HepG2 (cell line): ENCODE results near the gene ZNF302. TPM values are rescaled to one million over a fixed set of nuclear protein-coding genes. Genes with fewer than 3 reads are reported as not detected.

Experiments used
- ARNT2 ChIP-seq: sonication (generic); formaldehyde crosslinking; IDR thresholded peaks from 2 replicates; pipeline ENCODE4 v1.8.0; 2022; ENCODE audit warnings: mild to moderate bottlenecking, low read depth, missing genetic modification reagents, moderate library complexity
- ATF3 ChIP-seq: sonication (generic); formaldehyde crosslinking; IDR thresholded peaks from 2 replicates; pipeline ENCODE4 v1.4.0; 2020; ENCODE audit warnings: missing genetic modification reagents
- CAMTA2 ChIP-seq: sonication (generic); formaldehyde crosslinking; IDR thresholded peaks from 2 replicates; pipeline ENCODE4 v1.4.0; 2020; ENCODE audit warnings: mild to moderate bottlenecking, missing genetic modification reagents, borderline replicate concordance
- CCDC6 ChIP-seq: sonication (generic); formaldehyde crosslinking; IDR thresholded peaks from 2 replicates; pipeline ENCODE4 v1.8.1; 2022; ENCODE audit warnings: mild to moderate bottlenecking, missing genetic modification reagents, moderate library complexity
- CENPX ChIP-seq: sonication (generic); formaldehyde crosslinking; IDR thresholded peaks from 2 replicates; pipeline ENCODE4 v1.9.0; 2021; ENCODE audit warnings: mild to moderate bottlenecking, missing genetic modification reagents, moderate library complexity
- KLF15 ChIP-seq: sonication (generic); formaldehyde crosslinking; IDR thresholded peaks from 2 replicates; pipeline ENCODE4 v1.8.1; 2023; ENCODE audit warnings: borderline replicate concordance, mild to moderate bottlenecking, inconsistent platforms, missing genetic modification reagents, mixed read lengths
- MAFF ChIP-seq: IDR thresholded peaks from 2 replicates; pipeline ENCODE4 v1.6.1; 2011; ENCODE audit warnings: low read depth, low read length, improper control_type of control experiment
- MAZ ChIP-seq, 2 experiments: sonication (generic) in 1 of 2; formaldehyde crosslinking in 1 of 2; IDR thresholded peaks; 2 replicates each; pipeline versions ENCODE4 v1.5.0 to v1.6.1; 2012 to 2020; ENCODE audit warnings: low read depth in 2 of 2, mild to moderate bottlenecking in 2 of 2, borderline replicate concordance in 1 of 2, improper control_type of control experiment in 1 of 2, low read length in 1 of 2, missing genetic modification reagents in 1 of 2, moderate library complexity in 1 of 2
- MYC ChIP-seq: sonication (generic); formaldehyde crosslinking; IDR thresholded peaks from 2 replicates; pipeline ENCODE4 v1.9.0; 2021; ENCODE audit warnings: missing genetic modification reagents, borderline replicate concordance
- MYNN ChIP-seq: sonication (generic); formaldehyde crosslinking; IDR thresholded peaks from 2 replicates; pipeline ENCODE4 v1.4.0; 2020; ENCODE audit warnings: mild to moderate bottlenecking, low read depth, missing genetic modification reagents
- PAX8 ChIP-seq: sonication (generic); formaldehyde crosslinking; IDR thresholded peaks from 2 replicates; pipeline ENCODE4 v1.8.0; 2022; ENCODE audit warnings: mild to moderate bottlenecking, missing genetic modification reagents, borderline replicate concordance
- PAXIP1 ChIP-seq: sonication (generic); formaldehyde crosslinking; conservative IDR thresholded peaks from 2 replicates; pipeline ENCODE4 v1.4.0; 2020; ENCODE audit warnings: mild to moderate bottlenecking, missing genetic modification reagents, moderate library complexity
- POLR2A ChIP-seq, 2 experiments: IDR thresholded peaks; 2 replicates each; pipeline ENCODE4 v1.6.1; 2011; ENCODE audit warnings: low read depth in 2 of 2, low read length in 2 of 2, mild to moderate bottlenecking in 1 of 2, moderate library complexity in 1 of 2; ENCODE audit not compliant: insufficient read depth in 1 of 2
- SMARCC2 ChIP-seq: fragments of 450-650 bp; IDR thresholded peaks from 2 replicates; pipeline ENCODE4 v1.6.1; 2017; ENCODE audit warnings: antibody characterized with exemption, mild to moderate bottlenecking
- SOX6 ChIP-seq, 2 experiments: fragments of 450-650 bp in 1 of 2; sonication (generic) in 1 of 2; formaldehyde crosslinking in 1 of 2; IDR thresholded peaks; 2 replicates each; pipeline versions ENCODE4 v1.4.0 to v1.6.1; 2017 to 2020; ENCODE audit warnings: antibody characterized with exemption in 1 of 2, mild to moderate bottlenecking in 1 of 2, missing genetic modification reagents in 1 of 2
- ZNF282 ChIP-seq: fragments of 450-650 bp; IDR thresholded peaks from 2 replicates; pipeline ENCODE4 v1.6.1; 2018; ENCODE audit not compliant: partially characterized antibody
- ZNF589 ChIP-seq: sonication (generic); formaldehyde crosslinking; conservative IDR thresholded peaks from 2 replicates; pipeline ENCODE4 v1.8.0; 2022; ENCODE audit warnings: mild to moderate bottlenecking, moderate library complexity, missing genetic modification reagents
- ZNF709 ChIP-seq: sonication (generic); formaldehyde crosslinking; IDR thresholded peaks from 2 replicates; pipeline ENCODE4 v1.5.0; 2020; ENCODE audit warnings: mild to moderate bottlenecking, missing genetic modification reagents
- ZNF737 ChIP-seq: sonication (generic); formaldehyde crosslinking; IDR thresholded peaks from 2 replicates; pipeline ENCODE4 v1.5.0; 2020; ENCODE audit warnings: missing genetic modification reagents, mild to moderate bottlenecking, borderline replicate concordance
- ZNF761 ChIP-seq: sonication (generic); formaldehyde crosslinking; conservative IDR thresholded peaks from 2 replicates; pipeline ENCODE4 v1.4.0; 2020; ENCODE audit warnings: mild to moderate bottlenecking, missing genetic modification reagents
- polyA plus RNA-seq, 8 experiments: library from polyadenylated mRNA; depleted of rRNA in 3 of 8; stranded (reverse) in 7 of 8; unstranded in 1 of 8; fragments of >200 nt; fragmentation: Illumina TruSeq in 4 of 8; extraction: Trizol in 4 of 8; gene quantifications; 2 replicates each; pipeline versions ENCODE4 v1.2.1 to v1.2.3, GENCODE V29; 2011 to 2016; ENCODE audit warnings: low read depth in 4 of 8, missing spikeins in 1 of 8, mixed read lengths in 1 of 8; ENCODE audit not compliant: insufficient read depth in 1 of 8
- total RNA-seq, 5 experiments: library from RNA; depleted of rRNA; stranded (reverse); fragments of >200 nt; fragmentation: Illumina TruSeq; extraction: Trizol; gene quantifications; 2 replicates each; pipeline ENCODE4 v1.2.3, GENCODE V29; 2016; ENCODE audit warnings: low read depth in 1 of 5

The ZNF302 gene
- total and polyA plus RNA-seq, 2 of the 13 experiments (the other 11 are each of a cell fraction or from before 2014, with no cell fraction given), result not detected

DNA sequence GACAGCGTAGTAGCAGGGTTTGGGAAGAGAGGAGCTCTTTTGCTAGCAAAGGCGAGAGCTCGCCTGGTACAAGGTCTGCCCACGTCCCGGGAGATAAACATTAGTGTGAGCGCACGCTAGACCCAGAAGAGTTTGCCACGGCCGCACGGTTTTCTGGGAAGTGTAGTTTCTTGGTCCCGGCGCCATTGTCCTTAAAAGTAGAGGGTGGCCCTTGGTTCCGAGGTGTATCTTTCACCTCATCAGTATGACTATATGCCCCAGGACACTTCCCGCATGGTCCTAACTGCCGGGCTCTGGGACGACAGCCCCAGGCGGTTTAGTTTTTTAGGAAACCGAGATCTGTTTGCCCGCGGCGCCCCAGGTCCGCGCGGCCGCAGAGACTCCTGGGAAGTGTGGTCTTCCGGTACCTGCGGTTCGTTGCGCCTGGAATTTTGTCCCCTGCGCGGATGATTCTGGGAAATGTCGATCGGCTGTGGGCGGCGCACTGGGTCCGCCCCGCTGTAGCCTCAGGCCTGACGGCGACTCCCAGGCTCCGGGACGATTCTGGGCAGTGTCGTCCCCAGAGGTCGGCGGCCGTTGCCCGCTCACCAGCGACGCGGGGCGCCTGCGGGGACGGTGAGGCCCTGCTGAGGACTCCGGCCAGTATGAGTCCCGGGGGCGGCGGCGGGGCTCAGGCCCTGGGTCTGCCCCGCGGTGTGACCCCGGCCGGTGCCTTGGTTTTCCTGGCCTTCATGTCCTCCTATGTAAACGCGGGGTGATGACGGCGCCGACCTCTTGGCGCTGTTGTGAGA is 56.5 kb downstream of the ZNF302 start, which contains the start of gene ZNF181 (continued):
- TF ChIP-seq PAXIP1 (CRISPR knock-in tag) (peak; percentile 48; the same call in 1 of the 2 replicates), ZNF282 (no peak), MYC (CRISPR knock-in tag) (peak; percentile 77), SOX6 (IDR thresholded peaks at IDR 0.05) (no peak), SOX6 (CRISPR knock-in tag; IDR thresholded peaks at IDR 0.05) (peak; percentile 42; the same call in 1 of the 2 replicates), MYNN (CRISPR knock-in tag) (peak; percentile 42; the same call in 1 of the 2 replicates), MAZ (IDR thresholded peaks at IDR 0.05; ENCODE audit: borderline replicate concordance, low read depth, low read length) (no peak), MAZ (CRISPR knock-in tag; IDR thresholded peaks at IDR 0.05; ENCODE audit: low read depth) (0 out of 2 replicates have a peak, but pooled peaks have one; percentile 59), ATF3 (CRISPR knock-in tag) (peak; percentile 30; the same call in 1 of the 2 replicates), CAMTA2 (CRISPR knock-in tag) (no peak), ZNF761 (CRISPR knock-in tag) (no peak), CENPX (no peak), MAFF (no peak), ZNF737 (peak; percentile 37; the same call in 1 of the 2 replicates), KLF15 (CRISPR knock-in tag) (no peak), PAX8 (no peak), ZNF709 (CRISPR knock-in tag) (peak; percentile 87), CCDC6 (CRISPR knock-in tag) (no peak), SMARCC2 (no peak), ARNT2 (no peak), POLR2A (IDR thresholded peaks at IDR 0.05; ENCODE audit: insufficient read depth in 1 of 2, low read depth in 2 of 2, low read length in 2 of 2) (peak; percentile 88), ZNF589 (CRISPR knock-in tag) (no peak)
